ENCODE measurements around the gene ASB6. TPM values are rescaled to one million over a fixed set of nuclear protein-coding genes. Genes with fewer than 3 reads are reported as not detected.

ASB6 gene
- total and polyA plus RNA-seq, 4 donors: 6.0 to 20.8 (median 18.1) TPM

GRCh38 chr9:129679537-129679936, 37.6 kb upstream of the ASB6 start:
- WGBS, 2 donors: 63 to 66% methylated on average over 9 of the region's 9 CpGs
- H3K9me3 ChIP-seq (ENCODE audit: control insufficient read depth, low read length): no peaks in the 10 kb centered on the region
- intact Hi-C loops (cut with DNase I): no loop called here
- DNase-seq (no peak), ATAC-seq (ENCODE audit: low FRiP score) (no peak)
- H3K27me3 ChIP-seq (ENCODE audit: control insufficient read depth in 1 of 2, insufficient read depth in 2 of 2, low read length in 1 of 2): no peaks in the 10 kb centered on the region
- H3K36me3 ChIP-seq (ENCODE audit: control insufficient read depth in 1 of 2, insufficient read depth in 2 of 2, low read length in 1 of 2): no peaks in the 10 kb centered on the region
- H3K4me3 ChIP-seq (ENCODE audit: low read length in 2 of 2): no peak overlapping the region
- H3K27ac ChIP-seq (ENCODE audit: low read depth in 1 of 2, low read length in 2 of 2): no peak overlapping the region
- no peaks in the 10 kb centered on the region for H3K4me1 ChIP-seq (ENCODE audit: control insufficient read depth in 1 of 2, insufficient read depth in 2 of 2, low read length in 2 of 2)

DNA sequence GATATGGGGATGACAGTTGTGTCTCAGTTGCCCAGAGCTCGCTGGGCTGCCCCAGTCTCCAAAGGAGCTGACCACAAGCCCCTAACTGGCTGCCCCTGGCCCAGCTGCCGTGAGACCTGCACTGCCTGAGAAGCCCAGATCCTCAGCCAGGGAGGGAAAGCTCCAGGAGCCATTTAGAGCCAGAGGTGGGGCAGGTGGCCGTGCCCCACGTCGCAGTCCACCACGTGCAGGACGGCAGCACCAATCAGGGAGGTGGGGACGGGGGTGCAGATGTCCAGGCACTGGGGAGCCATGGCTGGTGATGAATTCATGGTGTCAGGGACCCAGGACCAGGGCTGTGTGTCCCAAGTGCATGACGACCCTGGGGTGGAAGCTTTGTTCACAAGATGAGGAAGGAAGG, 36.9 kb upstream of the ASB6 start:
- Histone ChIP-seq H3K4me3 (ENCODE audit: low read length in 2 of 2) (no peak overlapping the region), H3K4me1 (ENCODE audit: control insufficient read depth in 1 of 2, insufficient read depth in 2 of 2, low read length in 2 of 2) (no peaks in the 10 kb centered on the region), H3K9me3 (ENCODE audit: control insufficient read depth, low read length) (no peaks in the 10 kb centered on the region), H3K36me3 (ENCODE audit: control insufficient read depth in 1 of 2, insufficient read depth in 2 of 2, low read length in 1 of 2) (no peaks in the 10 kb centered on the region), H3K27ac (ENCODE audit: low read depth in 1 of 2, low read length in 2 of 2) (no peak overlapping the region), H3K27me3 (ENCODE audit: control insufficient read depth in 1 of 2, insufficient read depth in 2 of 2, low read length in 1 of 2) (no peaks in the 10 kb centered on the region)
- intact Hi-C loops (cut with DNase I): no loop called here
- WGBS, 2 donors: 67 to 71% methylated on average over 9 of the region's 9 CpGs
- ATAC-seq (ENCODE audit: low FRiP score) (no peak), DNase-seq (no peak)

DNA sequence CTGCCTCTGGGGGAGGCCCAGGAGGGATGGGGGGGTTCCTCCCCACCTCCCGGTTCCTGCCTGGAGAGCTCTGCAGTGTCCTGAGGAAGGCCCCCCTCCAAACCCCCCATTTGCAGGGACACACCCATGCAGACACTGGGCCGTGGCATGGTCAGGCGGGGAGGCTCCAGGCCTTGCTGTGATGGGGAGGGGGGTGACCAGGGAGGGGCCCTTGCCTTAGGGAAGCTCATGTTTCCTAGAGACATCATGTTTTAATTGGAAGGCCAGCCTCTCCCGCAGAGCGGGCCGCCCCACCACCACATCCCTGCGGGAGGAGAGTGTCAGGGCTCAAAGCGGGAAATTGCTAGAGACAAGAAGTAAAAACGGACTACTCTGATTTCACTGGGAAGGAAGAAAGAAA, 35.5 kb upstream of the ASB6 start:
- WGBS, 2 donors: 48 to 54% methylated on average over 9 of the region's 9 CpGs
- H3K27ac ChIP-seq (ENCODE audit: low read depth in 1 of 2, low read length in 2 of 2): no peak overlapping the region
- ATAC-seq (ENCODE audit: low FRiP score): peak; percentile 43

GRCh38 chr9:129676975-129677374, 35.0 kb upstream of the ASB6 start:
- intact Hi-C loops (cut with DNase I): no loop called here
- Histone ChIP-seq H3K36me3 (ENCODE audit: control insufficient read depth in 1 of 2, insufficient read depth in 2 of 2, low read length in 1 of 2) (no peaks in the 10 kb centered on the region), H3K27ac (ENCODE audit: low read depth in 1 of 2, low read length in 2 of 2) (no peak overlapping the region), H3K4me1 (ENCODE audit: control insufficient read depth in 1 of 2, insufficient read depth in 2 of 2, low read length in 2 of 2) (no peaks in the 10 kb centered on the region), H3K9me3 (ENCODE audit: control insufficient read depth, low read length) (no peaks in the 10 kb centered on the region), H3K4me3 (ENCODE audit: low read length in 2 of 2) (no peak overlapping the region), H3K27me3 (ENCODE audit: control insufficient read depth in 1 of 2, insufficient read depth in 2 of 2, low read length in 1 of 2) (no peaks in the 10 kb centered on the region)
- WGBS, 2 donors: 35 to 49% methylated on average over 12 of the region's 12 CpGs
- ATAC-seq (ENCODE audit: low FRiP score): peak; percentile 19
- DNase-seq: peak in 1 of 2 donors; percentile 88

More for the DNA sequence above, 35.5 kb upstream of the ASB6 start:
- no peaks in the 10 kb centered on the region for H3K4me1 ChIP-seq (ENCODE audit: control insufficient read depth in 1 of 2, insufficient read depth in 2 of 2, low read length in 2 of 2)
- no peak for DNase-seq
- no peaks in the 10 kb centered on the region for H3K27me3 ChIP-seq (ENCODE audit: control insufficient read depth in 1 of 2, insufficient read depth in 2 of 2, low read length in 1 of 2)
- intact Hi-C loops (cut with DNase I): no loop called here
- no peak overlapping the region for H3K4me3 ChIP-seq (ENCODE audit: low read length in 2 of 2)
- H3K36me3 ChIP-seq (ENCODE audit: control insufficient read depth in 1 of 2, insufficient read depth in 2 of 2, low read length in 1 of 2): no peaks in the 10 kb centered on the region
- H3K9me3 ChIP-seq (ENCODE audit: control insufficient read depth, low read length): no peaks in the 10 kb centered on the region

DNA sequence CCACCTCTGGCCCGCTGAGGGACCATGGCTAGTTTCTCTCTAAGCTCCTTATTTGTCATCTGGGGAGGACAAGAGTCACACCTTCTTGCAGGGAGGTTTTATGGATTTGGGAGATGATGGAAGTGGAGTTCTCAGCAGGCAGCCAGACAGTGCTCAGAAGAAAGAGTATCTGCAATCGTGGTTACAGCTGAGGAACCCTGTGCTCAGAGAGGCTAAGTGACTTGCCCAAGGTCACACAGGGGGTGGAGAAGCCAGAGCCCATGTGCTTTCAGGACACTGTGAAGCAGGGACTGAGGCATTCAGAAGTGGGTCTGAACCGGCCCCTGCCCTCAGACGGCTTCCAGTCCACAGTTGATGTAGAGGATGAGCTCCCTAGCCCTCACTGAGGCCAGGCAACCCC, 34.3 kb upstream of the ASB6 start:
- H3K4me1 ChIP-seq (ENCODE audit: control insufficient read depth in 1 of 2, insufficient read depth in 2 of 2, low read length in 2 of 2): no peaks in the 10 kb centered on the region
- H3K4me3 ChIP-seq (ENCODE audit: low read length in 2 of 2): no peak overlapping the region
- H3K36me3 ChIP-seq (ENCODE audit: control insufficient read depth in 1 of 2, insufficient read depth in 2 of 2, low read length in 1 of 2): no peaks in the 10 kb centered on the region
- peak overlapping the region in 1 of 2 donors; percentile 18 for H3K27ac ChIP-seq (ENCODE audit: low read depth in 1 of 2, low read length in 2 of 2)
- 79 to 86% methylated on average over 4 of the region's 4 CpGs for WGBS, 2 donors
- ATAC-seq (ENCODE audit: low FRiP score) (no peak), DNase-seq (no peak)
- no peaks in the 10 kb centered on the region for H3K27me3 ChIP-seq (ENCODE audit: control insufficient read depth in 1 of 2, insufficient read depth in 2 of 2, low read length in 1 of 2)
- H3K9me3 ChIP-seq (ENCODE audit: control insufficient read depth, low read length): no peaks in the 10 kb centered on the region
- intact Hi-C loops (cut with DNase I): no loop called here

GRCh38 chr9:129675620-129676019, 33.7 kb upstream of the ASB6 start:
- WGBS, 2 donors: 78% methylated on average over 27 of the region's 27 CpGs
- H3K4me1 ChIP-seq (ENCODE audit: control insufficient read depth in 1 of 2, insufficient read depth in 2 of 2, low read length in 2 of 2): no peaks in the 10 kb centered on the region
- H3K4me3 ChIP-seq (ENCODE audit: low read length in 2 of 2): no peak overlapping the region
- H3K36me3 ChIP-seq (ENCODE audit: control insufficient read depth in 1 of 2, insufficient read depth in 2 of 2, low read length in 1 of 2): no peaks in the 10 kb centered on the region
- intact Hi-C loops (cut with DNase I): no loop called here
- H3K27me3 ChIP-seq (ENCODE audit: control insufficient read depth in 1 of 2, insufficient read depth in 2 of 2, low read length in 1 of 2): no peaks in the 10 kb centered on the region
- DNase-seq (no peak), ATAC-seq (ENCODE audit: low FRiP score) (no peak)
- H3K27ac ChIP-seq (ENCODE audit: low read depth in 1 of 2, low read length in 2 of 2): no peak overlapping the region
- no peaks in the 10 kb centered on the region for H3K9me3 ChIP-seq (ENCODE audit: control insufficient read depth, low read length)

DNA sequence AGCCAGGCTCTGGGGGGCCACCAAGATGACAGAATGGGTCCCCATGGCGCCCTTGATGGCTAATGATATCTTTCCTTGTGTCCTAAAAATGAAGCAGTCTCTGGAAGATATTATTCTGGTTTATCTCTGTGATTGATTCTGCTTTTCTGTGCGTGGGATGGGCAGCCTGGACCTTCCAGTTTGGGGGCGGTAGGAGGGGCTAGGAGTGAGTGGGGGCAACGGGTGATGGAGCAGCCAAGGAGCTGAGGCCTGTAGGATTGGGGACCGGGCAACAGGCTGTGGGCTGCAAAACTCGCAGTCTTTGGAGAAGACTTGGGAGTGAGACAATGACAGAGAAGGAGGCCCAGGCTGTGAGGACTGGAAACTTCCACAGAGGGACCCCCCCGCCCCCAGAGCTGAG, 32.3 kb upstream of the ASB6 start:
- Histone ChIP-seq H3K9me3 (ENCODE audit: control insufficient read depth, low read length) (no peaks in the 10 kb centered on the region), H3K27ac (ENCODE audit: low read depth in 1 of 2, low read length in 2 of 2) (no peak overlapping the region), H3K27me3 (ENCODE audit: control insufficient read depth in 1 of 2, insufficient read depth in 2 of 2, low read length in 1 of 2) (no peaks in the 10 kb centered on the region), H3K4me1 (ENCODE audit: control insufficient read depth in 1 of 2, insufficient read depth in 2 of 2, low read length in 2 of 2) (no peaks in the 10 kb centered on the region), H3K4me3 (ENCODE audit: low read length in 2 of 2) (no peak overlapping the region), H3K36me3 (ENCODE audit: control insufficient read depth in 1 of 2, insufficient read depth in 2 of 2, low read length in 1 of 2) (no peaks in the 10 kb centered on the region)
- intact Hi-C loops (cut with DNase I): no loop called here
- no peak for ATAC-seq (ENCODE audit: low FRiP score)
- WGBS, 2 donors: 63 to 64% methylated on average over 7 of the region's 7 CpGs
- no peak for DNase-seq

GRCh38 chr9:129673602-129674001, 31.7 kb upstream of the ASB6 start:
- WGBS, 2 donors: 66 to 69% methylated on average over 11 to 12 of the region's 12 CpGs

GRCh38 chr9:129672702-129673101, 30.8 kb upstream of the ASB6 start:
- intact Hi-C loops (cut with DNase I): no loop called here
- Histone ChIP-seq H3K9me3 (ENCODE audit: control insufficient read depth, low read length) (no peaks in the 10 kb centered on the region), H3K27ac (ENCODE audit: low read depth in 1 of 2, low read length in 2 of 2) (no peak overlapping the region), H3K27me3 (ENCODE audit: control insufficient read depth in 1 of 2, insufficient read depth in 2 of 2, low read length in 1 of 2) (no peaks in the 10 kb centered on the region), H3K4me1 (ENCODE audit: control insufficient read depth in 1 of 2, insufficient read depth in 2 of 2, low read length in 2 of 2) (no peaks in the 10 kb centered on the region), H3K36me3 (ENCODE audit: control insufficient read depth in 1 of 2, insufficient read depth in 2 of 2, low read length in 1 of 2) (no peaks in the 10 kb centered on the region), H3K4me3 (ENCODE audit: low read length in 2 of 2) (no peak overlapping the region)
- no peak for ATAC-seq (ENCODE audit: low FRiP score)
- WGBS, 2 donors: 39 to 48% methylated on average over 7 to 8 of the region's 8 CpGs
- DNase-seq: no peak

More at GRCh38 chr9:129673602-129674001, 31.7 kb upstream of the ASB6 start:
- Histone ChIP-seq H3K27me3 (ENCODE audit: control insufficient read depth in 1 of 2, insufficient read depth in 2 of 2, low read length in 1 of 2) (no peaks in the 10 kb centered on the region), H3K9me3 (ENCODE audit: control insufficient read depth, low read length) (no peaks in the 10 kb centered on the region), H3K4me1 (ENCODE audit: control insufficient read depth in 1 of 2, insufficient read depth in 2 of 2, low read length in 2 of 2) (no peaks in the 10 kb centered on the region), H3K4me3 (ENCODE audit: low read length in 2 of 2) (no peak overlapping the region), H3K27ac (ENCODE audit: low read depth in 1 of 2, low read length in 2 of 2) (no peak overlapping the region), H3K36me3 (ENCODE audit: control insufficient read depth in 1 of 2, insufficient read depth in 2 of 2, low read length in 1 of 2) (no peaks in the 10 kb centered on the region)
- DNase-seq (no peak), ATAC-seq (ENCODE audit: low FRiP score) (no peak)
- intact Hi-C loops (cut with DNase I): no loop called here
